ENCODE measurements around the gene ASB18. TPM values are rescaled to one million over a fixed set of nuclear protein-coding genes. Genes with fewer than 3 reads are reported as not detected.

Gene ASB18
- polyA plus RNA-seq, 3 donors: not detected

GRCh38 chr2:236214376-236214995, 49.7 kb downstream of the ASB18 start:
- no peak overlapping the region for H3K27ac Mint-ChIP-seq
- intact Hi-C loops (cut with micrococcal nuclease): no loop called here
- H2AFZ ChIP-seq (ENCODE audit: insufficient read depth, low read depth, low read length, poor library complexity, severe bottlenecking): no peak overlapping the region

GRCh38 chr2:236211296-236211695, 52.9 kb downstream of the ASB18 start:
- WGBS (ENCODE audit: insufficient coverage): 91% methylated on average over 23 of the region's 25 CpGs

More at GRCh38 chr2:236214376-236214995, 49.7 kb downstream of the ASB18 start:
- no peak overlapping the region for H3K27ac ChIP-seq (ENCODE audit: low read depth in 1 of 2, low read length in 2 of 2)
- H3K79me2 ChIP-seq (ENCODE audit: insufficient read depth, low read length): no peaks in the 10 kb centered on the region
- no peak overlapping the region for H3K4me3 ChIP-seq (replicated peaks in 1 of 3; ENCODE audit: low read depth in 2 of 3, low read length in 3 of 3)
- H3K36me3 Mint-ChIP-seq: no peaks in the 10 kb centered on the region
- peaks cover 0 to 4% of the 10 kb centered on the region in 2 donors for H3K27me3 ChIP-seq (ENCODE audit: control insufficient read depth in 2 of 2, insufficient read depth in 2 of 2, low read length in 2 of 2)
- no peaks in the 10 kb centered on the region for H3K4me1 ChIP-seq (ENCODE audit: control insufficient read depth in 1 of 2, insufficient read depth in 2 of 2, low read length in 2 of 2)
- no peaks in the 10 kb centered on the region for H3K4me1 Mint-ChIP-seq
- H3K4me2 ChIP-seq (replicated peaks; ENCODE audit: extremely low read depth, low read length, poor library complexity, severe bottlenecking): no peak overlapping the region
- H3K9me3 ChIP-seq (replicated peaks in 1 of 2; ENCODE audit: control insufficient read depth in 1 of 2, insufficient read depth in 1 of 2, low read length in 2 of 2): no peaks in the 10 kb centered on the region
- no peak for DNase-seq
- peaks cover 0 to 10% (median 6%) of the 10 kb centered on the region in 7 donors for H3K9me3 Mint-ChIP-seq
- WGBS (ENCODE audit: insufficient coverage): 35% methylated on average over 90 of the region's 92 CpGs
- no peak overlapping the region for H3K4me3 Mint-ChIP-seq
- no peak overlapping the region for H3K9ac ChIP-seq (ENCODE audit: insufficient read depth, low read length, poor library complexity, severe bottlenecking)
- no peak for TF ChIP-seq CTCF (IDR thresholded peaks at IDR 0.05)
- no peaks in the 10 kb centered on the region for H3K36me3 ChIP-seq (replicated peaks in 1 of 2; ENCODE audit: control insufficient read depth in 1 of 2, insufficient read depth in 2 of 2, low read length in 2 of 2)
- no peaks in the 10 kb centered on the region for H4K20me1 ChIP-seq (ENCODE audit: insufficient read depth, low read length)
- peaks cover 21 to 26% (median 23%) of the 10 kb centered on the region in 3 donors for H3K27me3 Mint-ChIP-seq (ENCODE audit: low read depth in 3 of 3)

More at GRCh38 chr2:236211296-236211695, 52.9 kb downstream of the ASB18 start:
- Histone ChIP-seq H3K79me2 (ENCODE audit: insufficient read depth, low read length) (no peaks in the 10 kb centered on the region), H3K4me1 (ENCODE audit: control insufficient read depth in 1 of 2, insufficient read depth in 2 of 2, low read length in 2 of 2) (no peaks in the 10 kb centered on the region), H2AFZ (ENCODE audit: insufficient read depth, low read depth, low read length, poor library complexity, severe bottlenecking) (no peak overlapping the region), H3K36me3 (replicated peaks in 1 of 2; ENCODE audit: control insufficient read depth in 1 of 2, insufficient read depth in 2 of 2, low read length in 2 of 2) (no peaks in the 10 kb centered on the region), H4K20me1 (ENCODE audit: insufficient read depth, low read length) (no peaks in the 10 kb centered on the region), H3K4me2 (replicated peaks; ENCODE audit: extremely low read depth, low read length, poor library complexity, severe bottlenecking) (no peak overlapping the region), H3K9ac (ENCODE audit: insufficient read depth, low read length, poor library complexity, severe bottlenecking) (no peak overlapping the region), H3K27ac (ENCODE audit: low read depth in 1 of 2, low read length in 2 of 2) (no peak overlapping the region), H3K9me3 (replicated peaks in 1 of 2; ENCODE audit: control insufficient read depth in 1 of 2, insufficient read depth in 1 of 2, low read length in 2 of 2) (peaks cover 0 to 5% of the 10 kb centered on the region in 2 donors), H3K4me3 (replicated peaks in 1 of 3; ENCODE audit: low read depth in 2 of 3, low read length in 3 of 3) (no peak overlapping the region), H3K27me3 (ENCODE audit: control insufficient read depth in 2 of 2, insufficient read depth in 2 of 2, low read length in 2 of 2) (peaks cover 0 to 4% of the 10 kb centered on the region in 2 donors)
- TF ChIP-seq CTCF (IDR thresholded peaks at IDR 0.05): no peak
- no peak for DNase-seq
- Mint-ChIP-seq H3K27me3 (ENCODE audit: low read depth in 3 of 3) (peaks cover 23 to 25% (median 23%) of the 10 kb centered on the region in 3 donors), H3K9me3 (peaks cover 0 to 13% (median 3%) of the 10 kb centered on the region in 7 donors), H3K4me1 (no peaks in the 10 kb centered on the region), H3K4me3 (peak overlapping the region in 1 of 2 donors; percentile 31), H3K36me3 (no peaks in the 10 kb centered on the region), H3K27ac (no peak overlapping the region)
- intact Hi-C loops (cut with micrococcal nuclease): no loop called here
